GM18873 (cell line): Measurements from ENCODE around the gene NUCB2.

Experiments used
- ATAC-seq: cut with Tn5 transposase; IDR thresholded peaks from one replicate; pipeline ENCODE4 v1.9.1; 2021; ENCODE audit warnings: mild to moderate bottlenecking, moderate library complexity, moderate number of reproducible peaks; ENCODE audit not compliant: unreplicated experiment, low FRiP score

The NUCB2 gene

GRCh38 chr11:17328871-17329494, 52.4 kb downstream of the NUCB2 start:
- ATAC-seq: no peak

GRCh38 chr11:17331669-17332068, 55.1 kb downstream of the NUCB2 start:
- ATAC-seq: no peak

- no peak for ATAC-seq
Measured at GRCh38 chr11:17333799-17334586, 57.5 kb downstream of the NUCB2 start.

- no peak for ATAC-seq
Measured at GRCh38 chr11:17343257-17343656, 66.7 kb downstream of the NUCB2 start.

- no peak for ATAC-seq
Measured at GRCh38 chr11:17343907-17344306, 67.4 kb downstream of the NUCB2 start.

GRCh38 chr11:17347676-17348075, 71.1 kb downstream of the NUCB2 start:
- no peak for ATAC-seq

- no peak for ATAC-seq
Measured at GRCh38 chr11:17350455-17351171, 74.1 kb downstream of the NUCB2 start.

- ATAC-seq: no peak
Measured at GRCh38 chr11:17351172-17351509, 74.6 kb downstream of the NUCB2 start.

GRCh38 chr11:17351510-17352176, 75.1 kb downstream of the NUCB2 start, which contains the start of gene NCR3LG1:
Gene NCR3LG1, plus strand, starts transcription at chr11:17351800. Its CDS starts 170 bp downstream, at chr11:17351970.
- no peak for ATAC-seq

GRCh38 chr11:17352950-17353820, 76.6 kb downstream of the NUCB2 start:
- ATAC-seq: no peak

- ATAC-seq: no peak
Measured at GRCh38 chr11:17353821-17354600, 77.5 kb downstream of the NUCB2 start.

GRCh38 chr11:17354601-17354991, 78.1 kb downstream of the NUCB2 start:
- no peak for ATAC-seq

- ATAC-seq: no peak
Measured at GRCh38 chr11:17366495-17366894, 90.0 kb downstream of the NUCB2 start.

GRCh38 chr11:17368551-17368950, 92.0 kb downstream of the NUCB2 start:
- no peak for ATAC-seq

- no peak for ATAC-seq
Measured at GRCh38 chr11:17369094-17369493, 92.6 kb downstream of the NUCB2 start.

- no peak for ATAC-seq
Measured at GRCh38 chr11:17369684-17370243, 93.2 kb downstream of the NUCB2 start.

GRCh38 chr11:17371614-17372013, 95.1 kb downstream of the NUCB2 start:
- no peak for ATAC-seq

- ATAC-seq: no peak
Measured at GRCh38 chr11:17375547-17375946, 99.0 kb downstream of the NUCB2 start.

- ATAC-seq: no peak
Measured at GRCh38 chr11:17376493-17376892, 100.0 kb downstream of the NUCB2 start.
